K562 (cell line): ENCODE results near the gene LRRC71. TPM values are rescaled to one million over a fixed set of nuclear protein-coding genes. Genes with fewer than 3 reads are reported as not detected.

Experiments
- BHLHE40 ChIP-seq: IDR thresholded peaks from 2 replicates; pipeline ENCODE4 v1.6.1; 2011; ENCODE audit warnings: low read length, improper control_type of control experiment
- EHMT2 ChIP-seq: fragments of 450-650 bp; IDR thresholded peaks from 2 replicates; pipeline ENCODE4 v1.6.1; 2018; ENCODE audit warnings: antibody characterized with exemption
- FOSL1 ChIP-seq: fragments of 200-800 bp; sonication (Bioruptor generic); conservative IDR thresholded peaks from 2 replicates; pipeline ENCODE4 v1.6.1; 2016; ENCODE audit warnings: missing genetic modification characterization, missing compliant biosample characterization
- FOXM1 ChIP-seq, 2 experiments: fragments of 450-650 bp in 1 of 2; sonication (generic) in 1 of 2; formaldehyde crosslinking in 1 of 2; IDR thresholded peaks; 2 replicates each; pipeline versions ENCODE4 v1.6.1 to v1.9.0; 2017 to 2022; ENCODE audit warnings: low read depth in 2 of 2, mild to moderate bottlenecking in 2 of 2, missing genetic modification reagents in 1 of 2, moderate library complexity in 1 of 2
- L3MBTL2 ChIP-seq: fragments of 450-650 bp; IDR thresholded peaks from 2 replicates; pipeline ENCODE4 v1.6.1; 2016; ENCODE audit warnings: mild to moderate bottlenecking, moderate library complexity
- NFIC ChIP-seq: fragments of 450-650 bp; IDR thresholded peaks from 2 replicates; pipeline ENCODE4 v1.6.1; 2017; ENCODE audit warnings: mild to moderate bottlenecking, inconsistent platforms
- SAP30 ChIP-seq: fragments of 200-600 bp; sonication (generic); IDR thresholded peaks from 2 replicates; pipeline ENCODE4 v1.6.1; 2012; ENCODE audit warnings: borderline replicate concordance, low read depth, mild to moderate bottlenecking, moderate library complexity, low read length, control low read depth, inconsistent platforms; ENCODE audit not compliant: insufficient read depth, poor library complexity, severe bottlenecking
- TFAP4 ChIP-seq: sonication (generic); formaldehyde crosslinking; IDR thresholded peaks from 2 replicates; pipeline ENCODE4 v1.8.0; 2022; ENCODE audit warnings: missing genetic modification reagents, mild to moderate bottlenecking, moderate library complexity, borderline replicate concordance
- ZBTB11 ChIP-seq, 3 experiments: fragments of 200-800 bp in 1 of 3; fragments of 250-450 bp in 1 of 3; fragments of 450-650 bp in 1 of 3; sonication (Bioruptor Pico) in 1 of 3; sonication (Bioruptor generic) in 1 of 3; formaldehyde crosslinking in 1 of 3; IDR thresholded peaks; 2 replicates each; pipeline versions ENCODE4 v1.6.1 to v1.8.0; 2016 to 2022; ENCODE audit warnings: mild to moderate bottlenecking in 2 of 3, missing genetic modification characterization in 2 of 3, missing compliant biosample characterization in 1 of 3, moderate library complexity in 1 of 3
- ZNF121 ChIP-seq: sonication (generic); formaldehyde crosslinking; conservative IDR thresholded peaks from 2 replicates; pipeline ENCODE4 v1.8.0; 2022; ENCODE audit warnings: missing genetic modification reagents
- ZNF175 ChIP-seq: fragments of 200-800 bp; sonication (Bioruptor generic); IDR thresholded peaks from 2 replicates; pipeline ENCODE4 v1.6.1; 2016; ENCODE audit warnings: low read depth, mild to moderate bottlenecking, missing genetic modification characterization, missing compliant biosample characterization
- ZNF263 ChIP-seq: sonication (generic); formaldehyde crosslinking; IDR thresholded peaks from 2 replicates; pipeline ENCODE4 v1.8.0; 2022; ENCODE audit warnings: mild to moderate bottlenecking, missing genetic modification reagents, borderline replicate concordance
- ZNF407 ChIP-seq: fragments of 450-650 bp; IDR thresholded peaks from 2 replicates; pipeline ENCODE4 v1.6.1; 2016; ENCODE audit warnings: low read depth
- polyA plus RNA-seq, 8 experiments: library from polyadenylated mRNA; depleted of rRNA in 4 of 8; stranded (reverse) in 5 of 8; unstranded in 3 of 8; fragments of >200 nt; fragmentation: Nextera tagmentation in 2 of 8; fragmentation: Illumina TruSeq in 1 of 8; extraction: Ambion mirVana in 2 of 8; extraction: Trizol in 1 of 8; gene quantifications; 2 replicates each; pipeline versions ENCODE4 v1.2.1 to v1.2.3, GENCODE V29; 2011 to 2014; ENCODE audit warnings: inconsistent platforms in 1 of 8, missing spikeins in 1 of 8
- total RNA-seq, 7 experiments: library from RNA; depleted of rRNA in 6 of 7; stranded (reverse); fragments of >200 nt in 6 of 7; fragmentation: Illumina TruSeq in 2 of 7; extraction: Trizol in 2 of 7; gene quantifications; 2 replicates each; pipeline versions ENCODE4 v1.2.1 to v1.2.3, GENCODE V29; 2011 to 2021; ENCODE audit warnings: low replicate concordance in 1 of 7

Gene LRRC71
- total and polyA plus RNA-seq, 9 of the 15 experiments (the other 6 are each of a cell fraction or from before 2014, with no cell fraction given): 0.06 to 1.2 (median 0.51) TPM; not detected in 1

GRCh38 chr1:156894711-156895454 lies 25.5 kb upstream of the LRRC71 start (continued):
- TF ChIP-seq ZNF407: no peak
- TF ChIP-seq ZNF263 (CRISPR knock-in tag): peak; percentile 77; the same call in 1 of the 2 replicates
- TF ChIP-seq ZNF121 (CRISPR knock-in tag): no peak
- TF ChIP-seq L3MBTL2: peak; percentile 24; the same call in 1 of the 2 replicates
- peak; percentile 33; the same call in 1 of the 2 replicates for TF ChIP-seq TFAP4 (CRISPR knock-in tag)
- TF ChIP-seq NFIC: peak; percentile 72
- TF ChIP-seq EHMT2: peak; percentile 44
- peak in 1 of 3 experiments; percentile 69; a peak in 1 of 6 replicates for TF ChIP-seq ZBTB11 (CRISPR knock-in tag; IDR thresholded peaks at IDR 0.05)
- TF ChIP-seq ZNF175 (CRISPR knock-in tag): 0 out of 2 replicates have a peak, but pooled peaks have one; percentile 40
- peak; percentile 91 for TF ChIP-seq BHLHE40
- no peak; the same call in 1 of the 2 replicates for TF ChIP-seq FOSL1
- TF ChIP-seq SAP30: no peak
- TF ChIP-seq FOXM1 (IDR thresholded peaks at IDR 0.05; ENCODE audit: low read depth): 0 out of 2 replicates have a peak, but pooled peaks have one; percentile 17
- no peak for TF ChIP-seq FOXM1 (CRISPR knock-in tag; IDR thresholded peaks at IDR 0.05; ENCODE audit: low read depth)
